Stimulated activated naive CD4-positive, alpha-beta T cell (primary cell): ENCODE data around the gene C3orf22.
A peak's percentile ranks its signal among the peaks of the same experiment; 100 is the strongest.

Experiments used
- DNase-seq, 6 experiments: peaks; one replicate each; lab custom pipeline; 2025; lab: John Stamatoyannopoulos, UW

Gene C3orf22

GRCh38 chr3:126527455-126528211 is 31.1 kb downstream of the C3orf22 start:
- DNase-seq, result no peak

GRCh38 chr3:126527006-126527405 is 31.7 kb downstream of the C3orf22 start:
- no peak for DNase-seq

- DNase-seq, result no peak
Observed at GRCh38 chr3:126526668-126527005, 32.1 kb downstream of the C3orf22 start.

GRCh38 chr3:126525853-126526667 is 32.7 kb downstream of the C3orf22 start:
- no peak for DNase-seq

GRCh38 chr3:126525091-126525852 is 33.5 kb downstream of the C3orf22 start:
- DNase-seq, result no peak

- DNase-seq, result no peak
Observed at GRCh38 chr3:126524429-126524988, 34.2 kb downstream of the C3orf22 start.

GRCh38 chr3:126523745-126524428 is 34.8 kb downstream of the C3orf22 start, which contains the start of gene CHST13:
TSS of gene CHST13 (plus strand) at chr3:126524155. CDS start at chr3:126524333, 178 bp downstream.
- no peak for DNase-seq

GRCh38 chr3:126522363-126522788 is 36.4 kb downstream of the C3orf22 start:
- peak in 5 of 6 experiments; percentile 12 to 55 (median 29) for DNase-seq

- DNase-seq, result no peak
Observed at GRCh38 chr3:126521122-126521891, 37.4 kb downstream of the C3orf22 start.

- DNase-seq, result no peak
Observed at GRCh38 chr3:126519506-126520455, 39.0 kb downstream of the C3orf22 start.

- DNase-seq, result no peak
Observed at GRCh38 chr3:126518779-126519177, 40.0 kb downstream of the C3orf22 start.

GRCh38 chr3:126517986-126518778 is 40.5 kb downstream of the C3orf22 start:
- no peak for DNase-seq

- no peak for DNase-seq
Observed at GRCh38 chr3:126517291-126517951, 41.3 kb downstream of the C3orf22 start, which contains the start of gene UROC1. TSS of gene UROC1 (minus strand) at chr3:126517773. CDS start at chr3:126517719, 54 bp downstream.

GRCh38 chr3:126516936-126517290 is 41.8 kb downstream of the C3orf22 start:
- DNase-seq, result no peak

- DNase-seq, result no peak
Observed at GRCh38 chr3:126516152-126516935, 42.4 kb downstream of the C3orf22 start.

- DNase-seq, result no peak
Observed at GRCh38 chr3:126515066-126515706, 43.5 kb downstream of the C3orf22 start.

GRCh38 chr3:126514161-126514560 is 44.6 kb downstream of the C3orf22 start:
- DNase-seq, result no peak
